Naive thymus-derived CD4-positive, alpha-beta T cell (primary cell): Measurements from ENCODE around the gene ZNF775. TPM values are rescaled to one million over a fixed set of nuclear protein-coding genes. Genes with fewer than 3 reads are reported as not detected.
A peak's percentile ranks its signal among the peaks of the same experiment; 100 is the strongest.

ENCODE experiments used
- ATAC-seq: fragments of 150-1000 bp; cut with Tn5 transposase; 2 replicates; pipeline ENCODE4 v1.10.0; 2021; ENCODE audit warnings: mild to moderate bottlenecking, moderate library complexity
- CTCF ChIA-PET: fragments of 350-600 bp; sonication (Branson Sonifier 250); formaldehyde crosslinking; loops from one replicate; lab custom pipeline; 2021; ENCODE audit warnings: antibody characterized with exemption; lab: Charles Lee
- POLR2A ChIA-PET: fragments of 350-600 bp; sonication (Branson Sonifier 250); formaldehyde crosslinking; loops from one replicate; lab custom pipeline; 2021; ENCODE audit warnings: antibody characterized with exemption, inconsistent platforms; lab: Charles Lee
- DNase-seq, 9 donors: peaks; one replicate each; pipeline versions ENCODE4 v3.0.0 to v3.0.0-alpha.2; 2020 to 2022; ENCODE audit warnings: mixed read lengths in 1 of 9
- H3K27ac ChIP-seq: one replicate; pipeline ENCODE4 v1.7.0; 2013; ENCODE audit warnings: mild to moderate bottlenecking, low read depth, low read length, moderate library complexity
- H3K27me3 ChIP-seq, 2 donors: one replicate each; pipeline ENCODE4 v1.7.0; 2013; ENCODE audit warnings: low read length in 2 of 2, mild to moderate bottlenecking in 2 of 2, moderate library complexity in 2 of 2; ENCODE audit not compliant: control insufficient read depth in 2 of 2, insufficient read depth in 2 of 2
- H3K36me3 ChIP-seq, 3 experiments: 1 replicate in 2 of 3; 2 replicates in 1 of 3; pipeline ENCODE4 v1.7.0; 2013; ENCODE audit warnings: low read length in 3 of 3, mild to moderate bottlenecking in 3 of 3, moderate library complexity in 1 of 3; ENCODE audit not compliant: insufficient read depth in 3 of 3, control insufficient read depth in 2 of 3
- H3K4me1 ChIP-seq, 2 donors: one replicate each; pipeline ENCODE4 v1.7.0; 2013; ENCODE audit warnings: low read length in 2 of 2, mild to moderate bottlenecking in 2 of 2, moderate library complexity in 1 of 2; ENCODE audit not compliant: control insufficient read depth in 2 of 2, insufficient read depth in 2 of 2
- H3K4me3 ChIP-seq: 2 replicates; pipeline ENCODE4 v1.7.0; 2013; ENCODE audit warnings: mild to moderate bottlenecking, low read length
- H3K9me3 ChIP-seq, 3 experiments: 1 replicate in 2 of 3; 2 replicates in 1 of 3; pipeline ENCODE4 v1.7.0; 2013; ENCODE audit warnings: low read length in 3 of 3; ENCODE audit not compliant: control insufficient read depth in 2 of 3
- H3K27ac Mint-ChIP-seq, 9 donors: one replicate each; pipeline ENCODE4 v1.8.0; 2020 to 2022; ENCODE audit warnings: mixed read lengths in 9 of 9, mild to moderate bottlenecking in 8 of 9, moderate library complexity in 5 of 9, inconsistent platforms in 2 of 9
- H3K27me3 Mint-ChIP-seq, 5 donors: one replicate each; pipeline ENCODE4 v1.8.0; 2021 to 2022; ENCODE audit warnings: mixed read lengths in 5 of 5, mild to moderate bottlenecking in 1 of 5
- H3K36me3 Mint-ChIP-seq, 5 donors: one replicate each; pipeline ENCODE4 v1.8.0; 2020 to 2022; ENCODE audit warnings: mixed read lengths in 5 of 5, mild to moderate bottlenecking in 3 of 5, inconsistent platforms in 1 of 5
- H3K4me1 Mint-ChIP-seq, 7 donors: one replicate each; pipeline ENCODE4 v1.8.0; 2020 to 2022; ENCODE audit warnings: mixed read lengths in 7 of 7, mild to moderate bottlenecking in 3 of 7, inconsistent platforms in 1 of 7
- H3K4me3 Mint-ChIP-seq, 10 donors: one replicate each; pipeline ENCODE4 v1.8.0; 2020 to 2022; ENCODE audit warnings: mild to moderate bottlenecking in 10 of 10, mixed read lengths in 10 of 10, moderate library complexity in 6 of 10, inconsistent platforms in 2 of 10
- H3K9me3 Mint-ChIP-seq, 11 donors: one replicate each; pipeline ENCODE4 v1.8.0; 2020 to 2022; ENCODE audit warnings: mixed read lengths in 11 of 11, mild to moderate bottlenecking in 4 of 11, inconsistent platforms in 1 of 11, moderate library complexity in 1 of 11
- intact Hi-C, 2 donors: fragments of 100-400 bp; cut with micrococcal nuclease; formaldehyde crosslinking; loops; one replicate each; pipeline ENCODE4 v1.15.1; 2023
- polyA plus RNA-seq, 2 donors: library from polyadenylated mRNA; unstranded; fragments of 300-500 nt; fragmentation: Illumina TruSeq; gene quantifications; one replicate each; pipeline ENCODE4 v1.2.3, GENCODE V29; 2021
- total RNA-seq, 6 experiments: library from RNA in 5 of 6; stranded (reverse) in 5 of 6; gene quantifications; 1 replicate in 5 of 6; 2 replicates in 1 of 6; pipeline ENCODE4 v1.2.3 and lab custom pipeline; 2021 to 2026

Gene ZNF775
- total and polyA plus RNA-seq, 7 experiments from 2014 or later, result 1.1 to 7.4 (median 4.3) TPM

GRCh38 chr7:150429699-150430098, 50.6 kb downstream of the ZNF775 start:
- intact Hi-C loops, result no loop called here
- POLR2A ChIA-PET, result no interaction called here
- DNase-seq, result peak in 1 of 9 donors; percentile 8
- Histone ChIP-seq H3K9me3 (no peaks in the 10 kb centered on the region), H3K36me3 (no peaks in the 10 kb centered on the region), H3K4me3 (no peak overlapping the region), H3K27ac (no peak overlapping the region), H3K27me3 (no peaks in the 10 kb centered on the region), H3K4me1 (no peaks in the 10 kb centered on the region)
- CTCF ChIA-PET, result no interaction called here
- no peak for ATAC-seq
- Mint-ChIP-seq H3K9me3 (no peaks in the 10 kb centered on the region), H3K4me1 (peaks cover 0 to 29% (median 13%) of the 10 kb centered on the region in 7 donors), H3K36me3 (peaks cover 0 to 4% (median 0%) of the 10 kb centered on the region in 5 donors), H3K27me3 (peaks cover 0 to 4% (median 0%) of the 10 kb centered on the region in 5 donors), H3K27ac (no peak overlapping the region), H3K4me3 (no peak overlapping the region)

- H3K9me3 ChIP-seq, result no peaks in the 10 kb centered on the region
- intact Hi-C loops, result no loop called here
- DNase-seq (no peak), ATAC-seq (no peak)
- Mint-ChIP-seq H3K4me3 (no peak overlapping the region), H3K36me3 (peaks cover 0 to 4% (median 0%) of the 10 kb centered on the region in 5 donors), H3K27ac (no peak overlapping the region), H3K4me1 (peaks cover 0 to 36% (median 13%) of the 10 kb centered on the region in 7 donors), H3K27me3 (peaks cover 0 to 4% (median 0%) of the 10 kb centered on the region in 5 donors), H3K9me3 (no peaks in the 10 kb centered on the region)
- H3K4me3 ChIP-seq, result no peak overlapping the region
- no peaks in the 10 kb centered on the region for H3K36me3 ChIP-seq
- H3K27ac ChIP-seq, result no peak overlapping the region
- CTCF ChIA-PET, result interaction anchor here (0.6 kb wide), 1 partner anchor 243 kb away, joined by 6 read pairs; no protein-coding TSS in a partner anchor
- no peaks in the 10 kb centered on the region for H3K27me3 ChIP-seq
- no peaks in the 10 kb centered on the region for H3K4me1 ChIP-seq
- POLR2A ChIA-PET, result no interaction called here
These were observed 51.4 kb downstream of the ZNF775 start for GRCh38 chr7:150430465-150431085.

GRCh38 chr7:150431839-150432658, 52.9 kb downstream of the ZNF775 start:
- CTCF ChIA-PET, result interaction anchor here (0.7 to 0.9 kb wide), 2 partner anchors 76 to 347 kb away, joined by 3 to 5 read pairs; no protein-coding TSS in a partner anchor
- DNase-seq (no peak), ATAC-seq (no peak)
- no peak overlapping the region for H3K27ac ChIP-seq
- intact Hi-C loops, result no loop called here
- Mint-ChIP-seq H3K4me3 (no peak overlapping the region), H3K9me3 (no peaks in the 10 kb centered on the region), H3K27ac (peak overlapping the region in 1 of 9 donors; percentile 10), H3K4me1 (peaks cover 0 to 44% (median 13%) of the 10 kb centered on the region in 7 donors), H3K36me3 (peaks cover 0 to 7% (median 0%) of the 10 kb centered on the region in 5 donors), H3K27me3 (peaks cover 0 to 4% (median 0%) of the 10 kb centered on the region in 5 donors)
- no peaks in the 10 kb centered on the region for H3K4me1 ChIP-seq
- no peaks in the 10 kb centered on the region for H3K9me3 ChIP-seq
- H3K4me3 ChIP-seq, result no peak overlapping the region
- POLR2A ChIA-PET, result no interaction called here
- no peaks in the 10 kb centered on the region for H3K36me3 ChIP-seq
- H3K27me3 ChIP-seq, result no peaks in the 10 kb centered on the region

GRCh38 chr7:150432915-150433892, 54.1 kb downstream of the ZNF775 start:
- Mint-ChIP-seq H3K4me1 (peaks cover 0 to 44% (median 13%) of the 10 kb centered on the region in 7 donors), H3K36me3 (peaks cover 0 to 7% (median 0%) of the 10 kb centered on the region in 5 donors), H3K27ac (peak overlapping the region in 4 of 9 donors; percentile 30 to 90 (median 56)), H3K9me3 (no peaks in the 10 kb centered on the region), H3K4me3 (peak overlapping the region in 3 of 10 donors; percentile 37 to 91 (median 51)), H3K27me3 (peaks cover 0 to 4% (median 0%) of the 10 kb centered on the region in 5 donors)
- ChIA-PET CTCF (interaction anchor here (1.3 kb wide), 1 partner anchor 9 kb away, joined by 4 read pairs; no protein-coding TSS in a partner anchor), POLR2A (interaction anchor here (0.6 to 1.5 kb wide), 5 partner anchors 13 to 769 kb away, joined by 3 to 6 read pairs (median 3); no protein-coding TSS in a partner anchor)
- ATAC-seq (peak; percentile 40), DNase-seq (no peak)
- Histone ChIP-seq H3K36me3 (no peaks in the 10 kb centered on the region), H3K4me1 (no peaks in the 10 kb centered on the region), H3K9me3 (no peaks in the 10 kb centered on the region), H3K4me3 (no peak overlapping the region), H3K27ac (no peak overlapping the region), H3K27me3 (no peaks in the 10 kb centered on the region)
- intact Hi-C loops, result no loop called here

- peak overlapping the region in 1 of 10 donors; percentile 91 for H3K4me3 Mint-ChIP-seq
- H3K4me1 Mint-ChIP-seq, result peaks cover under 1 to 42% (median 8%) of the 10 kb centered on the region in 7 donors
These were observed 55.1 kb downstream of the ZNF775 start for GRCh38 chr7:150434240-150434639.

GRCh38 chr7:150435047-150435389, 55.9 kb downstream of the ZNF775 start:
- H3K9me3 ChIP-seq, result no peaks in the 10 kb centered on the region
- peak overlapping the region in 1 of 9 donors; percentile 48 for H3K27ac Mint-ChIP-seq
- no peak overlapping the region for H3K4me3 Mint-ChIP-seq
- H3K36me3 ChIP-seq, result no peaks in the 10 kb centered on the region
- DNase-seq (no peak), ATAC-seq (no peak)
- intact Hi-C loops, result no loop called here
- H3K4me1 Mint-ChIP-seq, result peaks cover 8 to 49% (median 12%) of the 10 kb centered on the region in 7 donors
- H3K27ac ChIP-seq, result no peak overlapping the region
- peaks cover 0 to 3% (median 0%) of the 10 kb centered on the region in 11 donors for H3K9me3 Mint-ChIP-seq
- peaks cover 0 to 11% (median 0%) of the 10 kb centered on the region in 5 donors for H3K36me3 Mint-ChIP-seq
- CTCF ChIA-PET, result no interaction called here
- POLR2A ChIA-PET, result no interaction called here
- H3K4me1 ChIP-seq, result no peaks in the 10 kb centered on the region
- H3K27me3 Mint-ChIP-seq, result peaks cover 0 to 4% (median 0%) of the 10 kb centered on the region in 5 donors
- no peaks in the 10 kb centered on the region for H3K27me3 ChIP-seq
- no peak overlapping the region for H3K4me3 ChIP-seq

More at GRCh38 chr7:150434240-150434639, 55.1 kb downstream of the ZNF775 start:
- Histone ChIP-seq H3K27ac (no peak overlapping the region), H3K4me3 (no peak overlapping the region), H3K27me3 (no peaks in the 10 kb centered on the region), H3K4me1 (no peaks in the 10 kb centered on the region), H3K36me3 (no peaks in the 10 kb centered on the region), H3K9me3 (no peaks in the 10 kb centered on the region)
- DNase-seq (no peak), ATAC-seq (no peak)
- Mint-ChIP-seq H3K27ac (no peak overlapping the region), H3K9me3 (no peaks in the 10 kb centered on the region), H3K36me3 (peaks cover 0 to 8% (median 0%) of the 10 kb centered on the region in 5 donors), H3K27me3 (peaks cover 0 to 4% (median 0%) of the 10 kb centered on the region in 5 donors)
- intact Hi-C loops, result no loop called here
- ChIA-PET POLR2A (interaction anchor here (0.6 to 1.1 kb wide), 3 partner anchors 132 to 770 kb away, joined by 3 to 6 read pairs (median 3); no protein-coding TSS in a partner anchor), CTCF (interaction anchor here (1.3 kb wide), 1 partner anchor 10 kb away, joined by 4 read pairs; no protein-coding TSS in a partner anchor)
